Neuronal stem cell (in vitro differentiated cells): Measurements from ENCODE around the gene YEATS2.

Experiments used
- DNase-seq: peaks from one replicate; pipeline ENCODE4 v3.0.0-alpha.2; 2013; ENCODE audit warnings: low spot score
- H2AFZ ChIP-seq: one replicate; pipeline ENCODE4 v1.6.1; 2013; ENCODE audit warnings: mild to moderate bottlenecking, low read length, inconsistent platforms
- H2AK5ac ChIP-seq: 2 replicates; pipeline ENCODE4 v1.6.1; 2013; ENCODE audit warnings: low read depth, mild to moderate bottlenecking, inconsistent platforms, low read length, moderate library complexity, mixed read lengths
- H2BK120ac ChIP-seq: 2 replicates; pipeline ENCODE4 v1.6.1; 2013; ENCODE audit warnings: low read depth, mild to moderate bottlenecking, inconsistent platforms, low read length, moderate library complexity, mixed read lengths
- H2BK12ac ChIP-seq: one replicate; pipeline ENCODE4 v1.6.1; 2013; ENCODE audit warnings: low read length, inconsistent platforms
- H2BK15ac ChIP-seq: 2 replicates; pipeline ENCODE4 v1.6.1; 2013; ENCODE audit warnings: mild to moderate bottlenecking, low read length, inconsistent platforms, mixed read lengths
- H2BK5ac ChIP-seq: one replicate; pipeline ENCODE4 v1.6.1; 2013; ENCODE audit warnings: inconsistent platforms, mild to moderate bottlenecking, low read length, moderate library complexity
- H3K14ac ChIP-seq: one replicate; pipeline ENCODE4 v1.6.1; 2013; ENCODE audit warnings: low read length, inconsistent platforms
- H3K18ac ChIP-seq: 2 replicates; pipeline ENCODE4 v1.6.1; 2013; ENCODE audit warnings: low read length, inconsistent platforms
- H3K23ac ChIP-seq: 2 replicates; pipeline ENCODE4 v1.6.1; 2013; ENCODE audit warnings: low read depth, mild to moderate bottlenecking, mixed read lengths, low read length, inconsistent platforms; ENCODE audit not compliant: poor library complexity
- H3K27ac ChIP-seq: replicated peaks from 3 replicates; pipeline ENCODE4 v1.5.1; 2013; ENCODE audit warnings: low read length, inconsistent platforms
- H3K27me3 ChIP-seq, 3 experiments: 2 replicates each; pipeline ENCODE4 v1.6.1; 2013; ENCODE audit warnings: low read length in 3 of 3, mild to moderate bottlenecking in 2 of 3, inconsistent platforms in 1 of 3, low read depth in 1 of 3, mixed read lengths in 1 of 3, moderate library complexity in 1 of 3; ENCODE audit not compliant: control insufficient read depth in 3 of 3, insufficient read depth in 3 of 3
- H3K36me3 ChIP-seq, 2 donors: replicated peaks in 1 of 2; 2 replicates each; pipeline ENCODE4 v1.6.1; 2013; ENCODE audit warnings: low read length in 2 of 2; ENCODE audit not compliant: control insufficient read depth in 2 of 2, insufficient read depth in 2 of 2
- H3K4ac ChIP-seq: 2 replicates; pipeline ENCODE4 v1.6.1; 2013; ENCODE audit warnings: inconsistent platforms, mild to moderate bottlenecking, low read length, moderate library complexity
- H3K4me1 ChIP-seq, 2 donors: 1 replicate in 1 of 2; 2 replicates in 1 of 2; pipeline ENCODE4 v1.6.1; 2013; ENCODE audit warnings: low read length in 2 of 2, low read depth in 1 of 2; ENCODE audit not compliant: control insufficient read depth in 2 of 2, insufficient read depth in 1 of 2
- H3K4me2 ChIP-seq: one replicate; pipeline ENCODE4 v1.6.1; 2013; ENCODE audit warnings: mild to moderate bottlenecking, low read length, inconsistent platforms; ENCODE audit not compliant: insufficient read depth, poor library complexity, severe bottlenecking
- H3K4me3 ChIP-seq, 2 donors: 2 replicates each; pipeline ENCODE4 v1.5.1; 2013; ENCODE audit warnings: low read length in 2 of 2, mild to moderate bottlenecking in 2 of 2, inconsistent platforms in 1 of 2, moderate library complexity in 1 of 2
- H3K79me1 ChIP-seq: one replicate; pipeline ENCODE4 v1.6.1; 2013; ENCODE audit warnings: low read depth, mild to moderate bottlenecking, inconsistent platforms, low read length, moderate library complexity
- H3K9ac ChIP-seq: one replicate; pipeline ENCODE4 v1.6.1; 2013; ENCODE audit warnings: mild to moderate bottlenecking, low read depth, low read length, inconsistent platforms; ENCODE audit not compliant: poor library complexity
- H3K9me3 ChIP-seq, 2 donors: replicated peaks in 1 of 2; 2 replicates each; pipeline versions ENCODE3 to v1.6.1; 2013; ENCODE audit warnings: low read length in 2 of 2, mild to moderate bottlenecking in 2 of 2, inconsistent platforms in 1 of 2, low read depth in 1 of 2, mixed read lengths in 1 of 2, moderate library complexity in 1 of 2; ENCODE audit not compliant: control insufficient read depth in 2 of 2, insufficient read depth in 1 of 2
- H4K8ac ChIP-seq: one replicate; pipeline ENCODE4 v1.6.1; 2013; ENCODE audit warnings: low read depth, mild to moderate bottlenecking, inconsistent platforms, low read length, moderate library complexity
- H4K91ac ChIP-seq: one replicate; pipeline ENCODE4 v1.6.1; 2013; ENCODE audit warnings: low read length, low read depth, mild to moderate bottlenecking, inconsistent platforms; ENCODE audit not compliant: poor library complexity
- WGBS, 2 donors: extraction: QIAGEN DNeasy Blood & Tissue Kit; methylation state at CpG; one replicate each; pipeline ENCODE4 v1.1.7; 2013; ENCODE audit warnings: missing lambda C conversion rate in 2 of 2, mixed read lengths in 1 of 2; ENCODE audit not compliant: insufficient read length in 2 of 2, insufficient replicate concordance in 1 of 2; ENCODE audit errors: extremely low coverage in 2 of 2; 5-methylcytosine and 5-hydroxymethylcytosine counted together

Gene YEATS2

DNA sequence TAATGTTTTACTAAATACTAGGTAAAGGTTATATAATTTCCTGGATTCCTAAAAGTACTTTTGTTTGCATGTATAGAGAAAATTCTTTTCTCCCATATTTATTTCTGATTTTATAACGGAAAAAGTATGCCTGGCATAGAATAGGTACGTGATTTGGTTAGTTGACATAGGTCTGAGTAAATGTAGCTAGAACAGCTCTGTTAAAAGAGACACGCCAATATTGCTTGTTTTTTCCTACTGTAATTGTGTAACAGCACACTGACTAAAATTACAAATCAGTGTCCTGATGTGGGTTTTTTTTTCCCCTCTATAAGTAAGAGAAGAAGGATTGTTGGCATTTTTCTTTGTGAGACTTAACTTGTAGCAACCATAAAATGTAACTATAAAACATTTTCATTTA is 35.5 kb upstream of the YEATS2 start:
- peaks cover 3 to 6% of the 10 kb centered on the region in 2 donors for H3K9me3 ChIP-seq
- no peak overlapping the region for H3K18ac ChIP-seq
- no peak overlapping the region for H3K4me3 ChIP-seq
- H2BK15ac ChIP-seq: no peak overlapping the region
- no peak overlapping the region for H2AK5ac ChIP-seq
- H2BK12ac ChIP-seq: no peak overlapping the region
- WGBS, 2 donors: no CpG with 5 or more reads among the region's 3 CpGs
- H4K8ac ChIP-seq: no peak overlapping the region
- H3K27ac ChIP-seq: no peak overlapping the region
- H3K23ac ChIP-seq: no peak overlapping the region
- peaks cover 0 to 2% (median under 1%) of the 10 kb centered on the region in 3 experiments for H3K27me3 ChIP-seq
- no peak overlapping the region for H4K91ac ChIP-seq
- H3K4me2 ChIP-seq: no peak overlapping the region
- no peak overlapping the region for H2BK5ac ChIP-seq
- H3K9ac ChIP-seq: no peak overlapping the region
- no peak overlapping the region for H3K14ac ChIP-seq
- H3K79me1 ChIP-seq: no peaks in the 10 kb centered on the region
- no peak overlapping the region for H3K4ac ChIP-seq
- no peaks in the 10 kb centered on the region for H3K4me1 ChIP-seq
- no peak overlapping the region for H2AFZ ChIP-seq
- peaks cover 10 to 51% of the 10 kb centered on the region in 2 donors for H3K36me3 ChIP-seq
- no peak for DNase-seq
- H2BK120ac ChIP-seq: no peak overlapping the region

DNA sequence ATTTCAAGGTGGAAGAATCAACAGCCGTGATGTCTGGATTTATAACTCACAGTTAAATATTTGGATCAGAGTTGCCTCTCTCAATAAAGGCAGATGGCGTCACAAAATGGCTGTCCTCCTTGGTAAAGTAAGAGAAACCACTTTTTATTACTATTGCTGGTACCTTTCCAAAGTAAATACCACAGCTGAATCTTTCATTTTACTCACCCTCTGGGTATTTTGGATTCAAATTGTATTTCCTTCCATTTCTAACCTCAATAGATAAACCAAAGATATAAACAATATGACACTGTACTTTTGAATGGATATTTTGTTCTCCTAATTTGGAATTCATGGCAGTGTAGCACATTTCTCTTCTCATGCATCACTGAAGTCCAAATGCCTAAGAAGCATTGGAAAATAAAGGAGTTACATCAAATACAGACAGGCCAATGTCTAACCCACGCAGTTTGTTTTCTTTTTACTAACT is 32.6 kb upstream of the YEATS2 start:
- Histone ChIP-seq H2AFZ (no peak overlapping the region), H3K9me3 (peaks cover 6 to 16% of the 10 kb centered on the region in 2 donors), H3K27me3 (peaks cover 0 to 3% (median 2%) of the 10 kb centered on the region in 3 experiments), H2AK5ac (no peak overlapping the region), H3K27ac (no peak overlapping the region), H3K4ac (no peak overlapping the region), H3K36me3 (peaks cover 15 to 52% of the 10 kb centered on the region in 2 donors), H2BK15ac (no peak overlapping the region), H2BK5ac (no peak overlapping the region), H3K18ac (no peak overlapping the region), H4K8ac (no peak overlapping the region), H3K79me1 (peaks cover 2% of the 10 kb centered on the region), H2BK12ac (no peak overlapping the region), H3K4me3 (no peak overlapping the region), H4K91ac (no peak overlapping the region), H2BK120ac (no peak overlapping the region), H3K14ac (no peak overlapping the region), H3K4me1 (no peaks in the 10 kb centered on the region), H3K4me2 (no peak overlapping the region), H3K9ac (no peak overlapping the region), H3K23ac (no peak overlapping the region)
- no peak for DNase-seq
- no CpG with 5 or more reads among the region's 3 CpGs for WGBS, 2 donors

DNA sequence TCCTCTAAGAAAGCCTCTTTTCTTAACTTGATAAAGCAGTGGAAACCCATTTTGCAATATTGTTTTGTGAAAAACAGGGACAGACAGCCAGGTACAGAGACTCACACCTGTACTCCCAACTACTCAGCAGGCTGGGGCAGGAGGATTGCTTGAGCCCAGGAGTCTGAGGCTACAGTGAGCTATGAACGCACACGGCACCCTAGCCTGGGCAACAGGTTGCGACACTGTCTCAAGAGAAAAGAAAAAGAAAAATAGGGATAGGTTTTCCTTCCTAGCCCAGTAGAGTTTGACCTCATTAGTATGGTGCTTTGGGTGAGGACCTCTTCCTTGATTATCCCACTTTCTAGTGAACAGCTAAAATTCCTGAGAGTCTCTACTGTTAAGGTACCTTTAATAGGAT is 17.5 kb upstream of the YEATS2 start:
- H4K91ac ChIP-seq: no peak overlapping the region
- H3K23ac ChIP-seq: no peak overlapping the region
- H4K8ac ChIP-seq: no peak overlapping the region
- peaks cover 0 to 1% of the 10 kb centered on the region in 2 donors for H3K9me3 ChIP-seq
- no CpG with 5 or more reads among the region's 3 CpGs for WGBS, 2 donors
- H2AFZ ChIP-seq: no peak overlapping the region
- no peaks in the 10 kb centered on the region for H3K27me3 ChIP-seq
- no peak overlapping the region for H3K9ac ChIP-seq
- H2BK120ac ChIP-seq: no peak overlapping the region
- no peak overlapping the region for H3K27ac ChIP-seq
- H3K4me1 ChIP-seq: no peaks in the 10 kb centered on the region
- no peak overlapping the region for H3K14ac ChIP-seq
- DNase-seq: no peak
- no peak overlapping the region for H2BK12ac ChIP-seq
- no peak overlapping the region for H3K4me2 ChIP-seq
- H2AK5ac ChIP-seq: no peak overlapping the region
- H3K36me3 ChIP-seq: peaks cover 0 to 3% of the 10 kb centered on the region in 2 donors
- no peak overlapping the region for H2BK15ac ChIP-seq
- no peak overlapping the region for H2BK5ac ChIP-seq
- no peak overlapping the region for H3K4ac ChIP-seq
- no peak overlapping the region for H3K18ac ChIP-seq
- H3K4me3 ChIP-seq: no peak overlapping the region
- H3K79me1 ChIP-seq: no peaks in the 10 kb centered on the region

DNA sequence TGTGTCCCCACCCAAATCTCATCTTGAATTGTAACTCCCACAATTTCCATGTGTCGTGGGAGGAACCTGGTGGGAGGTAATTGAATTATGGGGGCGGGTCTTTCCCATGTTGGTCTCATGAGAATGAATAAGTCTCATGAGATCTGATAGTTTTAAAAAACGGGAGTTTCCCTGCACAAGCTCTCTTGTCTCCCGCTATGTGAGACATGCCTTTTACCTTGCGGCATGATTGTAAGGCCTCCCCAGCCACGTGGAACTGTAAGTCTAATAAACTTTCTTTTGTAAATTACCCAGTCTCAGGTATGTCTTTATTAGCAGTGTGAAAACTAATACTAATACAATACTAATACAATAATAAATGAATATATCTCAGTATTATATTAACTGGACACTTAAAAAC is 9.9 kb upstream of the YEATS2 start:
- H2AK5ac ChIP-seq: no peak overlapping the region

More for the DNA sequence above, 9.9 kb upstream of the YEATS2 start:
- Histone ChIP-seq H3K9ac (no peak overlapping the region), H2BK5ac (no peak overlapping the region), H3K79me1 (no peaks in the 10 kb centered on the region), H2AFZ (no peak overlapping the region), H2BK15ac (no peak overlapping the region), H3K14ac (no peak overlapping the region), H3K4me3 (no peak overlapping the region), H4K8ac (no peak overlapping the region), H3K27ac (no peak overlapping the region), H3K4me1 (no peaks in the 10 kb centered on the region), H3K4me2 (no peak overlapping the region), H2BK12ac (no peak overlapping the region), H2BK120ac (no peak overlapping the region), H3K9me3 (no peaks in the 10 kb centered on the region), H3K36me3 (no peaks in the 10 kb centered on the region), H3K18ac (no peak overlapping the region), H3K27me3 (no peaks in the 10 kb centered on the region), H3K23ac (no peak overlapping the region), H3K4ac (no peak overlapping the region), H4K91ac (no peak overlapping the region)
- no peak for DNase-seq
- WGBS, 2 donors: no CpG with 5 or more reads among the region's 6 CpGs
